ENCODE measurements around the gene UNK.

Gene UNK

DNA sequence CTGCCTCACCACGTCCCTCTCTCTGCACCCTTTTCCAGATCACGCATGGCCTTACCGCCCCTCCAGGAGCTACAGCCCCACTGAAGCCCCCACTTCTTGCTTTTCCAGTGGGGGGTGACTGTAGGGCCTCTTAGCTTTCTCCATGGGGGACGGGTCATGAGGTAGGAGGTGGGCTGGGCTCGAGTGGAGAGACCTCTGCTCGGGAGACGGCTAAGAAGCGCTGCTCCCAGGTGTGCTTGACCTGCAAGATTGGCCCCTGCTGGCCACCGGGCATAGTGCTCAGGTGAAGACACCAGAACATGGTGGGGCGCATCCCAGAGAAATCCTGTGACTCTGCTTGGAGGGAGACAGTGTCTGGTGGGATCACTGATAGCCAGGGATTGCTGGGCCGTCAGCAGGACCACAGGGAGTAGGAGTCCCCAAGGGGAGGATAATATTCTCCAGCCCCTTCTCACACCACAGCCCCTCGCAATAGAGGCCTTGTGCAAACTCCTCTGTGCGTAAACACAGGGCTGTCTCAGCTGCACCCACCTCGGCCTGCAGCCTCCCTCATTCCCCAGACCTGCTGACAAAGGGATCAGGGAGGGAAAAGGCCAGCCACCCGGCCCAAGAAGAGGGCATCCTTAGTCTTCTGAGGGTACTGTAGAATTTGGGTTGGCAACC, 10.7 kb upstream of the UNK start:
- DNase-seq = no peak

DNA sequence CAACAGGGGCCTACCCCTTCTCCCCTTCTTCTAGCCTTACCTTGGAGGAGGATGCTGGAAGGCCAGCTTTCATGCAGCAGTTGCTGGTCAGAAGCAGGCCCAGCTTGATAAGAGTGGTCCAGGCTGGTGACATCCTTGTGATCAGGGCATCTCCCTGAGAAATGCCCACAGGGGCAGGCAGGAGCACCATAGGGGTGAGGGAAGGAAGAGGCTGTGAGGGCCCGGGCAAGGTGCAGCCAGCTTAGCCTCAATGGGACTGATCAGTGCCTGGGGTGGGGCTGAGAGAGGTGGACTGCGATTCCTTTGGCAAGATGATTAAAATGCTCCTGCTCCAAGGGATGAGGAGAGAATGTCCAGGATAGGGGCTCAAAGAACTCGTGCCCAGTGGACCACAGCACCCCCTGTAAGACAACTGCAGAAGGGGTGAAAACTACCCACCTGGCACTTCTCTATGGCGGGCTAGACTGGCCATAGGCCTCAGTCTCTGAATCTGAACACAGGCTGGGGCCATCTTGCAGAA, 10.1 kb upstream of the UNK start:
- no peak for DNase-seq

DNA sequence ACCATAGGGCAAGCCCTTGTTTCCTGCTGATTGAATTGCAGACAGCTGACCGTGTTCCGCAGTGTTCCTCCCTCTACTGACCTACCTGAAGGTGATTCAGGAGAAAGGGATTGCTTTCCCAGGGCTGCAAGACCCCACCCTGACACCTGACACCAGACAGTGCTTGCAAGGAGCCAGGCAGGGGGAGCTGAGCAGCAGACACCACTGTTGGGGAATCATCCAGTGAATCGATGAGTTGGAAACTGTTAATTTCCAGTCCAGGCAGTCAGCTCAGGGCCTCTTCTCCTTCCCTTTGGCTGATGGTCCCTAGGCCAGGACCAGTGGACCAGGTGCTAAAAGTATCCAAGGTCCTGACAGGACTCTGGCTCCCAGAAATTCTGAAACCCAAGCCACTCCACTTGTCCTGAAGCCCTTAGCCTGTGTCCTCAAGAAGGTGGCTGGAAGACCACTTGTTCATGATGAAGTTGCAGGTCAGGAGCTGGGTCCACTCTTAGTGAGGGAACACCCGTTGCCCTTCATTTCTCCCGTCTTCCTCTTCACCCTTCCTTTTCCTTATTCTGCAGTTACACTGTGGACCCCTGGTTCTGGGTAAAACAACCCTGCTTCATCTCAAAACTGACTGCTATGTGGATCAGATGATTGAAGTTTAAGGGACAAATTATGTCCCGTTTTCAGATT, 9.5 kb upstream of the UNK start:
- no peak for DNase-seq

DNA sequence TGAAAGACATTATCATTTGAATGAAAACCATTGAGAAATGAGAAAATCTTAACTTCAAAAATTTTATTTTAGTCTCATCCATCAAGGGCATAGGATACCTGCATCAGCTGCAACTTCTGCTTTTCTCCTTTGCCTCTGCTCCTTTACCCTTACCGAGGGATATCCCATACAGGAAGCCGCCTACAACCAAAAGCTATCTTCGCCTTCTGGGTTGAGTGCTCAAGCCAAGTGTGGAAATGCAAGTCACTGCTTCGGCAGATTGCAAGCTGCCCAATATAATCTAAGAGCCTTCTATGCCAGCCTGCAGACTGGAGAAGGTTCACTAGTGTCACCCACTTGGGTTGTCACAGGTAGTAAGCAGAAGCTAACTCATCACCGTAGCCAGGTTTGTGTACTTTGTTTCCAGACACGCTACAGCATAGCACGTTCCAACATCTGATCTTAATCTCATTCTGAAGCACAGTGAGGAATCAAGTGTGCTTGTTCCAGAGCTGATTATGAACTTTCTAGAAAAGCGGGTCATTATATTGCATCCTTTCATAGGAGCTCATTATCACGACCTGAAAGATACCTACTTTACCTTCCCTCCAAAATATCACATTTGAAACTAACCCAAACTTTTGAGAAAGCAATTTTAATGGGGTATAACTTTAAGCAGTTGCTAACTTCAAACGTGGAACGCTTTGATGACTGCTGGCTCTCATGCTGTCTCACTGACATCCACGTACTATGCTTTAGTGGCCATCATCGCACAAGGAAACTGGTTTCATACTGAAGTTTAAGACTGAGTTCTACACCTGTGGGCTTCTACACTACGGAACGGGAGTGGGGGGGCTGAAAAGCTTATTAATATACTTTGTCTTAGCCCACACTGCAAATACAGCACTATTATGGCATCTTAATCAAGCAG, 8.0 kb upstream of the UNK start:
- DNase-seq = no peak

DNA sequence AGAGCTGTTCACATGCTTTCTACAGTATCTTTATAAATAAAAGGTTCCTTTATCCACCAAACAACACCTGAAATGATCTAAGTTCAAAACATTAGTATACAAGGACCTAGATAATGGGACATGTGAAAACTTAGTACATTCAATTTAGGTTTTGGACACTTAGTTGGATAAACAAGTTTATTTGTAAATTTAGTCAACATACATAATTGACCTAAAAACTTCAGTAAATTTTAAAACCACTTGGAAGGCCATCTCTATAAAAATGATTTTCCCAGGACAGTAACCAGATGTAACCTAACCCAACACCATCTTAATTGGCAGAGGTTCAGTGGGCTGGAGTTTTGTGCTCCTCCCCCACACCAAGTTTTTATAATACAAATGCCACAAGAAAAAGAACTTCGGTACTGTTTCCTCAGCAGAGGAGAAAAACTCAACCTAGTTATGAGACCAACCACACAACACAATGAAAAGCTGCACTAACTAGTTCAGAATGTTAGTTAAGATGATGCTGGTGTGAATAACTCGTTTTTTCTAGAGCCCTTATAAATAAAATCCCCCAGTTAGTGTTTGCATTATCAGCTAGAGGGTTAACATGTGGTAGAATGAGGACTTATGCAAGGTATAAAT, 7.2 kb upstream of the UNK start:
- DNase-seq = no peak

DNA sequence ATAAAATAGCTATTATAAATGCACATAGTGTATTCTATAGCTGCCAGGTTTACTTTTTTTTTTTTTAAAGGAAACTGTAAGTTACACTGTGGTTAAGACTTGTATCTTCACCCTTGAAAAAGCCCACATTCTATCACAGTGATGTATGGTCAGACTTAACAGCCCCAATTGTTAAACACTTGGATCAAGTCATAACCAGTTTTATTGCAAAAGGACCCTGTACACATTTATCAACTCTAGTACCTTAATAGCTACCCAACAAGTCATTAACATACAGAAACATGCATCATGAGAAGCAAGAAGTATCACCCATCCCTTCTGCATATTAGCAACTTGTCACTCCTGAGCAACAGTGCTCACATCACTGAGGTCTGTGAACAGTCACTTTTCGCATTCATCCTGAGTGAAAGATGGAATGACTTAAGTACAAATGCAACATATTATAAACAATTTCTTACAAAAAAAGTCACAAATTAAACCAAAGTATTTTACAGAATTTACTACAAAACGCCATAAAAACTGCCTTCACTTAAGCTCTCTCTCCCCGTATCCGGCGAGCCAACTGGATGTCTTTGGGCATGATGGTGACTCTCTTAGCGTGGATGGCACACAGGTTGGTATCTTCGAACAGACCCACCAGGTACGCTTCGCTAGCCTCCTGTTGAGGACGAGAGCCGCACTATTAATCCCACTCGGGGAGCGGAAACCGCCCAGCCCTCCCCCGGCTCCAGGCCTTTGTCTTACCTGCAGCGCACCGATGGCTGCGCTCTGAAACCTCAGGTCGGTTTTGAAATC, 6.3 kb upstream of the UNK start:
- DNase-seq = peak; percentile 46 to 63

DNA sequence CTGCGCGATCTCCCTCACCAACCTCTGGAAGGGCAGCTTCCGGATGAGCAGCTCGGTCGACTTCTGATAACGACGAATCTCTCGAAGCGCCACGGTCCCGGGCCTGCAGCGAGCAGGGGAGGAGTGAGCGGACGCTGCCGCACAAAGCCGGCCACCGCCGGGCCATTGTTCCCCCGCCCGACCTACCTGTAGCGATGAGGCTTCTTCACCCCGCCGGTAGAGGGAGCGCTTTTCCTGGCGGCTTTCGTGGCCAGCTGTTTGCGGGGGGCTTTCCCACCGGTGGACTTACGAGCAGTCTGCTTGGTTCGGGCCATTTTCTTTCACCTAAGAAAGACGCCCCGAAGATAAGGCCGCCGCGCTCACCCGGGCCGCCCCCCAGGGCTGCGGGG, 5.8 kb upstream of the UNK start:
- peak; percentile 79 to 81 for DNase-seq

DNA sequence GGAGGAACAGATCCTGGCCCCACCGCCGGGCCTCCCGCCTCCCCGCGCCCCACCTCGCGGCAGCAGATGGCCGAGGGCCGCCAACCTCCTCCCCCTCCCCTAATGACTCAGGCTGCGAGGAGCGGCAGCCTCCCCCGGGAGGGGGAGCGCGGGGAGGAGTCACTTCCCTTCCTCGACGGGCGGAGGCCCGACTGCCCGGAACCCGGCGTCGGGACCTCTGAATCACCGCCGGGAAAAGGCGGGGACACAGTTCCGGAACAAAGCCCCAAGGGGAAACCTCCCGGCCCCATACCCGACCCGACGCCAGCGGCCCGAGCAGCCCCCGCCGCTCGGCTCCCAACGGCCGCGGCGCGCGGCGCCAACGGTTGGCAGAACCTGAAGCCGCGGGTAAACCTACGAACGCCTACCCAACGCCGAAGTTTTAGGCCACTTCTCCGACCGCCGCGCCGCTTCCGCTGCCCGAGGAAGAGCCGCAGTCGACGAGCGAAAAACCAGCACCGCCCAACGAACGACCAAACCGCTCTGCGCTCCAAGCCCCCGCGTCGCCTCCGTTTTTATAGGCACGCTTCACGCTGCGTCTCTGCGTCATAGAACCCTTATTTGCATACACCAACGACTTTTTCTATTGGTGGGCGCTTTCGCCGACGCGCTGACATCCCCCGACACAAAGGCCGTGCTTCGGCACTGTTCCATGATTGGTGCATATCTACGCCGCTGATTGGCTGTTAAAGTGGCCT, 5.2 kb upstream of the UNK start:
- DNase-seq = peak; percentile 100

DNA sequence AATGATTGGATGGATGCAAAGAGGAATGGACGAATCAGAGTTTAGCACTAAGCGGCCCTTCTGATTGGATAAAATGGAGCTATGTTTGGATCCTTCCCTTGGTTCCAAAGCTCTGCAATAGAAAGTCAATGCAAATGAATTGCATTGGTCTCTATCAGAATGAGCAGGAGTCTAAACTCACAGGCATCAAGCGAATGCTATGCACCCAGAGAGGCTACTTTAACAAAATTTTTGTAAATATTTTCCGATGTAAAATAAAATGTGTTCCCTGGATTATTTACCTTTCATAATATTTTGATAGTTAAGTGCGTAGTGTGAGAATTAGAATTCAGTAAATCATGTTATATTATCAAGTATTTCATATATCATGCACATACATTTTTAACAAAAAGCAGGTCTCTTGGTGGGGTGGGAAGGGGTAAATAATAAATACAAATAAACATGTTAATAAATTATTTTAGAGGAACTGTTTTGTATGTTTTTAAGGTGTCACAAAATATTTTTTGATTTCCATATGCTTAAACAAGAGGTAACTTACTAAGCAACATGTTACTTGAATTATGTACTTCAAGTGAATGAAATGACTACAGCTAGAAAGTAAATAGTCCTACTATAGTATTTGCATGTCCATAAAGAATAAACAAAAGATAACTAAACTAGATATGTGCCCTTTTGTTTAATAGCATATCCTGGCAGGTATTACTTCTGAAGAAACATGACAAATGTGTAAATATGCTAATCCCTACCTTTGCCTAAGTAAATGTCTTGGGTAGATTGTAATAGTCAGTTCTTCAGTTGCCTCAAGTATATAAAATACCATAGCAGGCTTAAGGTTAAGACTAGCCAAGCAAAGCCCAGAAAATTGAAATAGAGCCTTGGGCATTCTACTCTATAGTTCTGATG, 4.4 kb upstream of the UNK start:
- DNase-seq = no peak

DNA sequence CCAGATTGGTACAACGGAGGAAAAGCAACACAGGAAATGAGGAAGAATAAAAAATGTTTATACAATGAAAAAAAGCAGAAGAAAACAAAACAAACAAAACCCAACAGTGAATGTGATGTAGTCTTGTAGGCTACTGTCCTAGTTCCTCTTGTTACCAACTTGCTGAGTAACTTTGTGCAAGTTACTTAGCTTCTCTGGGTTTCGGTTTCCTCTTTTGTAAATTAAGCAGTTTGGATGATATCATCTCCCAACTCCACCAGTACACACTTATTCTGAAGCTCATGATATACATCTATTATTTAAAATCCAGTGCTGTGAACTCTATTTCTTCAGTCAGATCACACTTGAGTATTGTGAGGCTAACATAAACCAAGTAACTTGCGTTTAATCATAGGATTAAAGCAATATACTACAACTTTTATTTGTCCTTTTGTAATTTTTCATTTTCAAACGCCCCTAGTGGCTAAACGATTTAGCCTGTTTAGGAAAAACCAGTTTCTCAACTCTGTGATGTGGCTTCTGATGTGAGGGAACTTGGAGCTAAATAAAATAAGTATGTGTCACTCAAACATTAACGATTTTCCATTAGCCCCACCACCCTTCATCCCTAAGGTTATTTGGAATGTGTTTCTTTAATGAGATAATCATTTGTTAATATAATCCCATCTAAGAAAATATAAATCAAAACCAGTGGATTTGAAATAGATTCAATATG, 1.4 kb upstream of the UNK start:
- peak; percentile 39 to 60 for DNase-seq

DNA sequence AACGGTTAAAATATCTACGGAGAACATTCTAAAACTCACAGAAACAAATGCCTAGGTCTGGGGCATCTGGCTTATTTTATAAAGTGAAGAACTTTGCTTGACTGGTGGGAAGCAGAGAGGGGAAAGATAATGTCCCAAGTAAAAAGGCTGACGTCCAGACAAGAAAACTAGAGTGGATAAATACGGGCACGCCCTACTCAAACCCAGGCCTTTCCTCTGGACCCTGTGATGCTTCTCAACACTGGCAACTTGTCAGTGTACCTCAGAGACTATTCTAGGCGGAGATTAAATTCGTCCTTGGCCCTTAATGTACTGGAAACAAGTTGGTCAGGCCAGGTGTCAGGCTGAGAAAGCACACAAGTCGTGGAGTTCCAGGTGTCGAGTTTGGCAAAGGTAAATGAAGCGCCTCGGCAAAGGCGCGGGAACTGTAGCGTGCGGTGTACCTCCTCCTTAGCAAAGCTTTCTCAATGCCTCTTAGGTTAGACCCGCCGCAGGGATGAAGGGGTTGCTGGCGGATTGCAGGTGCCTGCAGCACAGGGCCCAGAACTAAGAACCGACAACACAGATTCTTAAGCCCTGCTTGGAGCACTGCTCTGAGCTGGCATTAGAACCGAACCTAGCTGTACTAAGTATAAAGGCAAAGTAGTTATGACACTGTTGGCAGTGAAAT, 668 bp upstream of the UNK start:
- peak in 1 of 2 experiments; percentile 68 for DNase-seq

DNA sequence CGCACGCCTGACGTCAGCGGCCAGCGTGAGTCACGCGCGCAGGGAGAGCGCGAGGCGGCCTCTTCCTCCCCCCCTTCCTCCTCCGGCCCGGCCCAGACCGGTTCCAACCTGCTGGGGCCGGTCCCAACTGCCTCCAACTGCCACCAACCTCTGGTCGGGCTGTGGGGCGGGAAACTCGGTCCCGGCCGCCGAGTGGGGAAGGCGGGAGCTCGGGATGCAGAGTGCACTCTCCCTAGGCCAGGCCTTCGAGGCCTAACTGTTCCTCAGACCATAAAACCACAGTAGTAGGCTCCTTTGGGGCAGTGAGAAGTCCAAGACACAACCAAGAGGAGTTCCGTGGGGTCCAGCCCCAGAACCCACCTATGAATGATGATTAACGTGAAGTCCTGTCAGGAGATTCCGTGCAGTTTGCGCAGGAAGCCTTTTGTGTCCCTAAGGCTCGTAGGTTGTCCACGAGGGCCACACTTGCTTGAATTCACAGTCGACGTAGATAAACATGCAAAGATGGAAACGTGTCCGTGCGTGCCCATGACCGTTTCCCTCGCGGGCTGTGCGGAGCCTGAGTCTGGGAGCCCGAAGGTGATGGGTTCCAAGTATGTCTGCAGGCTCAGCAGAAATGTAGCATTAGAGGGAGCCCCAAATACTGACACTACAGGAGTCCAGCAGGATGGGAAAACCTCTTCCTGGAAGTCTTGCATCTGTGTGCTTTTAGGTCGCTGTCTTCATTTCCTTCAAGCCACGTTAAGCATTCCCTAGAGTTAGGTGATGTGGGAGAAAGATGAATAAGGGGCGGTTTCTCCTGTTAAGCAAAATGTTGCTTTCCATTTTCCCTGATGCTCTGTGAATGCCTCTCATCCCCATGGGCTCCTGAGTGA, 647 bp downstream of the UNK start:
- DNase-seq = peak; percentile 89 to 93

DNA sequence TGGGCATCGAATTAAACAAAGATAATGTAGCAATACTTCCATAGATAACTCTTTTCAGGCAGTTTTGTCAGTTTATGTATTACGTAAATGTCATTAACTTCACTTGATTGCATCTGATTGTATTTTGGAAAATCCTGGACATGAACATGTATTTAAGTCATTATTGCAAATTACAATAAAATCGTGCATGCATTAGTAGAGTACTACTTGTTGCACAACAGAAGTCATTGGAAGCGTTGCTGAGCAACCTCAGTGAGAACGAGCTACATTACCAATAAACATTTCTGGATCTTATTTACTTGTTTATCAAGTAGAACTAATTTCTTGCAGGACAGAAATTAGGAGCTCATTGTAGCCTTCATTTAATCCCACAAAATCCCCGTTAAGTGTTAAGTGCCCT, 6.6 kb downstream of the UNK start:
- no peak for DNase-seq

DNA sequence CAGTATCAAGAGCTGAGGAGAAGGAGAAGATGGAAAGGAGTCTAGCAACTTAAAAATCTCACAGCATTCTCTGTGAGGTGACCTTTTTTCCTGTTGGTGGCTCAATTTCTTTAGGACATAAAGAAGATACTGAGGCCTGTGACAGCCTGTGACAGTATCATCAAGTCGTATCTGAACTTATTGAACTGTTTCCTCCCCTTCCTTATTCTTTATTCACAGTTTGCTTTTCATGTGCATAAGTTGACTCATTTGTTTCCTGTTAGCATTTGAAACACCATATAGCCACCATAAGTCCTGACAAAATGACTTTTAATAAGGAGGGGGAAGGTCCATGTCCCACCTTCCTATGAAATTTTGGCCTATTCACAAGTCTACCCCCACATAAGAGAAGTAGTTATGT, 8.9 kb downstream of the UNK start:
- DNase-seq = no peak

DNA sequence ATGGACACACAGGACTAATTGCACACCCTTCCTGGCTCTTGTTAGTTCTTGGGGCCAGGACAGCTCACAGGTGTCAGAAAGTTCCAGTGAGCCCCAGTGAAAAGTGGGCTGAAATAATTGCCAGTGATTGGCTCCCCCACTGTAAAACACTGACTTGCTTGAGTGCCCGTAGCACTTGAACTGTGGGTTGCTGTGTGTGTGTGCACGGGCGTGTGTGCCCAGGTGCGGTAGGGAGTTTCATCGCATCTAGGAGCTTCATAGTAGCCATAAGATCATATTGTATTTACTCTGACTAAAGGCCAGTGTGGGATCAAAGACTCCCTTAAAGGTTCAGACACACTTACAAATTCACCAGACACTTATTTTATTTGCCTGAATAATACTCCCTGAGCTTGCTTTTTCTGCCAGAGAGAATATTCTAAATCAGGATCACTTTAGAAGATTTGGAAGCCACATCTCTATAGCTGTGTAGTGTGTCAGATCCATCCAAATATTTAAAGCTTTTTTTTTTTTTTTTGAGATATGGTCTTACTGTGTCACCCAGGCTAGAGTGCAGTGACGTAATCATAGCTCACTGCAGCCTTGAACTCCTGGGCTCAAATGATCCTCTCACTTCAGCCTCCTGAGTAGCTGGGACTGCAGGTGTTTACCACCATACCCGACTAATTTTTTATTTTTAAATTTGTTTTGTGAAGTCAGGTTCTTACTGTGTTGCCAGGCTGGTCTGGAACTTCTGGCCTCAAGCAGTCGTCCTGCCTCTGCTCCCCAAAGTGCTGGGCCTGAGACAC, 11.4 kb downstream of the UNK start:
- no peak for DNase-seq

DNA sequence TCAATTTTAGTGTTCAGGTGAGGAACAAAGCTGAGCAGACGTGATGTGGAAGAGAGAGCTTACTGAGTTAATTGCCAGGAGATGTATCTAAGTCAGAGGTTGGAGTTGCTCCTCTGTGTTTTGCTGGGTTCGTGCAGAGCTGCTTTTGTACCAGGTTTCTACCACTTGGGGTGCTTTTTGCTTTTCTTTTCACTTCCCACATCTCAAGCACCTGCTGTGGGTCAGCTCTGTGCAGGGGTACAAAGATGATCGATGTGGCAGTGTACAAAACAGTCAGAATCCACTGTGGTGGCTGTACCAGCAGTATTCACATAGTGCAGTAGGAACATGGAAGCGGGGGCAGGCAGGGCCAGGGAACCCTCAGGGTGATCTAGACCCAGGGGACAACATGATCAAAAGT, 14.8 kb downstream of the UNK start:
- DNase-seq = no peak

DNA sequence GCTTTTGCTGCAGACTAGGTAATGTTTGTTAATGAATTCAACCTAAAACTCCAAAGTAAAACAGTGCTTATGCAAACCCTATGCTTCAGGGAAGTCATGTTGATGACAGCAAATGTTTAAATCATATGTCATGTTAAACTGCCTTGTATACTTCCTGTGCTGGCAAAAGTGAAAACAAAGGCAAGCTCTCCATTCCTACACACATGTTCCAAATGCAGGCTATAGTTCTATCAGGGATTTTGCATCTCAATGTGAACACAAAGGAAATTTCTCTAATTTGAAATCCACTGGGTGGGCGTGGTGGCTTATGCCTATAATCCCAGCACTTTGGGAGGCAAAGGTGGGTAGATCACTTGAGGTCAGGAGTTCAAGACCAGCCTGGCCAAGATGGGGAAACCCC, 19.3 kb downstream of the UNK start:
- no peak for DNase-seq
